ENCODE measurements around the gene XXYLT1. TPM values are rescaled to one million over a fixed set of nuclear protein-coding genes. Genes with fewer than 3 reads are reported as not detected.

Gene XXYLT1
- total and polyA plus RNA-seq, 10 of the 15 experiments (the other 5 are each of a cell fraction or from before 2014, with no cell fraction given), result 1.2 to 14.2 (median 9.3) TPM

DNA sequence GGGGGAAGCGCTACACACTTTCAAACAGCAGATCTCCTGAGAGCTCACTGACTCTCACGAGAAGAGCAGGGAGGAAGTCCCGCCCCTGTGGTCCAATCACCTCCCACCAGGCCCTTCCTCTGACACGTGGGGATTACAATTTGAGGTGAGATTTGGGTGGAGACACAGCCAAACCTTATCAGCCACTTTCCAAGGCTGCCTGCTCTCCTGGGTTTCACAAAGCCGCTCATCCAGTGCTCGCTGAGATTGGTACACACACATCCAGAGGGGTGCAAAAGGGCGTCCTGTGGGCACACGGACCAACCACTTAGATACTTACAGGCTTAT lies 23.1 kb downstream of the XXYLT1 start (continued):
- TF ChIP-seq BCL3 (IDR thresholded peaks at IDR 0.05; ENCODE audit: borderline replicate concordance, insufficient read depth, low read depth, low read length, poor library complexity, severe bottlenecking), result no peak
- TF ChIP-seq, protein P1, sequence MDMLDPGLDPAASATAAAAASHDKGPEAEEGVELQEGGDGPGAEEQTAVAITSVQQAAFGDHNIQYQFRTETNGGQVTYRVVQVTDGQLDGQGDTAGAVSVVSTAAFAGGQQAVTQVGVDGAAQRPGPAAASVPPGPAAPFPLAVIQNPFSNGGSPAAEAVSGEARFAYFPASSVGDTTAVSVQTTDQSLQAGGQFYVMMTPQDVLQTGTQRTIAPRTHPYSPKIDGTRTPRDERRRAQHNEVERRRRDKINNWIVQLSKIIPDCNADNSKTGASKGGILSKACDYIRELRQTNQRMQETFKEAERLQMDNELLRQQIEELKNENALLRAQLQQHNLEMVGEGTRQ (IDR thresholded peaks at IDR 0.05; ENCODE audit: borderline replicate concordance, low read depth, low read length), result no peak

GRCh38 chr3:195247086-195247862 lies 23.7 kb downstream of the XXYLT1 start:
- no TSS peak for BruUV-seq (replicated peaks)
- CTCF ChIA-PET, result interaction anchor here (0.8 to 1.4 kb wide), 2 partner anchors 97 to 117 kb away, joined by 3 to 4 read pairs; no protein-coding TSS in a partner anchor
- FAIRE-seq, result no peak

More at GRCh38 chr3:195247086-195247862, 23.7 kb downstream of the XXYLT1 start:
- ChIA-PET RAD21 (ENCODE audit: unreplicated experiment) (no interaction called here), SMC1A (ENCODE audit: uncharacterized antibody, unreplicated experiment) (interaction anchor here (7.3 kb wide), 1 partner anchor 117 kb away, joined by 70 read pairs; no protein-coding TSS in a partner anchor), POLR2A (interaction anchor here (0.6 kb wide), 1 partner anchor 86 kb away, joined by 3 read pairs; no protein-coding TSS in a partner anchor)
- no peak overlapping the region for H3K27ac ChIP-seq (ENCODE audit: control insufficient read depth, insufficient read depth)
- H2AFZ ChIP-seq (ENCODE audit: control insufficient read depth, low read depth, low read length), result no peak overlapping the region
- no peaks in the 10 kb centered on the region for H4K20me1 ChIP-seq (ENCODE audit: control insufficient read depth, insufficient read depth)
- no peak for TF ChIP-seq CBX3 (IDR thresholded peaks at IDR 0.05; ENCODE audit: borderline replicate concordance, low read depth)
- no peak for TF ChIP-seq MYC (IDR thresholded peaks at IDR 0.05; ENCODE audit: insufficient read depth, insufficient read length, insufficient replicate concordance, low read length, severe bottlenecking)
- TF ChIP-seq BMI1 (IDR thresholded peaks at IDR 0.05; ENCODE audit: borderline replicate concordance), result no peak
- no peak for TF ChIP-seq CHD2 (IDR thresholded peaks at IDR 0.05; ENCODE audit: borderline replicate concordance, low read depth, low read length)
- H3K36me3 ChIP-seq (ENCODE audit: control insufficient read depth in 2 of 2, insufficient read depth in 2 of 2, low read length in 1 of 2), result no peaks in the 10 kb centered on the region
- in situ Hi-C loops (cut with MboI), result no loop called here
- no peaks in the 10 kb centered on the region for H3K9me3 ChIP-seq (replicated peaks; ENCODE audit: control insufficient read depth, insufficient read depth, low read length)
- no peak for ATAC-seq
- H3K4me1 ChIP-seq (ENCODE audit: control insufficient read depth, insufficient read depth, low read length), result peaks cover 17% of the 10 kb centered on the region
- no peak for DNase-seq (ENCODE audit: low read depth, low spot score)
- intact Hi-C loops (cut with micrococcal nuclease; ENCODE audit: unreplicated experiment), result no loop called here
- H3K4me3 ChIP-seq, result no peak overlapping the region
- H3K4me2 ChIP-seq (ENCODE audit: control insufficient read depth, insufficient read depth), result no peak overlapping the region
- H3K9ac ChIP-seq (ENCODE audit: control insufficient read depth, insufficient read depth, low read length), result no peak overlapping the region
- H3K27me3 ChIP-seq (replicated peaks in 1 of 2; ENCODE audit: control insufficient read depth in 2 of 2, insufficient read depth in 2 of 2, low read length in 1 of 2), result no peaks in the 10 kb centered on the region
- peaks cover 2% of the 10 kb centered on the region; the same call in 1 of the 2 replicates for H3K79me2 ChIP-seq (ENCODE audit: control insufficient read depth, insufficient read depth, low read length)
- WGBS (ENCODE audit: insufficient coverage, insufficient replicate concordance, low lambda C conversion rate, missing lambda C conversion rate), result 98% methylated on average over 24 of the region's 24 CpGs
